GM23338 (cell line): ENCODE measurements around the gene NABP1. TPM values are rescaled to one million over a fixed set of nuclear protein-coding genes. Genes with fewer than 3 reads are reported as not detected.

Experiments
- ATAC-seq: fragments of 200-7000 bp; cut with Tn5 transposase; 3 replicates; pipeline ENCODE4 v1.9.1; 2020
- DNase-seq: peaks from one replicate; pipeline ENCODE4 v3.0.0-alpha.2; 2015; ENCODE audit warnings: low spot score
- H2AFZ ChIP-seq: fragments of 200-600 bp; sonication (generic); 2 replicates; pipeline ENCODE4 v1.8.0; 2016; ENCODE audit warnings: antibody characterized with exemption, mild to moderate bottlenecking, moderate library complexity
- H3F3A ChIP-seq: fragments of 200-600 bp; sonication (generic); replicated peaks from 2 replicates; pipeline ENCODE4 v1.8.0; 2017; ENCODE audit warnings: antibody characterized with exemption, mixed run types, low read depth
- H3K27ac ChIP-seq: fragments of 200-600 bp; sonication (generic); 2 replicates; pipeline ENCODE4 v1.6.1; 2016; ENCODE audit warnings: low read depth
- H3K27me3 ChIP-seq: fragments of 200-600 bp; sonication (generic); 2 replicates; pipeline ENCODE4 v1.8.0; 2016; ENCODE audit warnings: mild to moderate bottlenecking, mixed run types, moderate library complexity; ENCODE audit not compliant: insufficient read depth
- H3K36me3 ChIP-seq: fragments of 200-600 bp; sonication (generic); 2 replicates; pipeline ENCODE4 v1.8.0; 2016; ENCODE audit warnings: mild to moderate bottlenecking; ENCODE audit not compliant: insufficient read depth
- H3K4me1 ChIP-seq: fragments of 200-600 bp; sonication (generic); 2 replicates; pipeline ENCODE4 v1.8.0; 2016; ENCODE audit warnings: mild to moderate bottlenecking, moderate library complexity; ENCODE audit not compliant: insufficient read depth
- H3K4me2 ChIP-seq: fragments of 200-600 bp; sonication (generic); 2 replicates; pipeline ENCODE4 v1.7.1; 2017; ENCODE audit warnings: mixed run types
- H3K4me3 ChIP-seq: fragments of 200-600 bp; sonication (generic); 2 replicates; pipeline ENCODE4 v1.6.1; 2016; ENCODE audit warnings: mixed run types
- H3K79me2 ChIP-seq: fragments of 200-600 bp; sonication (generic); replicated peaks from 2 replicates; pipeline ENCODE4 v1.8.0; 2017; ENCODE audit warnings: mild to moderate bottlenecking; ENCODE audit not compliant: insufficient read depth
- H3K9me2 ChIP-seq: fragments of 200-600 bp; sonication (generic); 2 replicates; pipeline ENCODE4 v1.8.0; 2017; ENCODE audit not compliant: insufficient read depth
- H4K20me1 ChIP-seq: fragments of 200-600 bp; sonication (generic); replicated peaks from 2 replicates; pipeline ENCODE4 v1.8.0; 2017; ENCODE audit warnings: mild to moderate bottlenecking; ENCODE audit not compliant: insufficient read depth
- H3K27ac Mint-ChIP-seq: 2 replicates; pipeline ENCODE4 v1.8.0; 2020; ENCODE audit warnings: inconsistent platforms, mild to moderate bottlenecking, moderate library complexity, mixed read lengths
- H3K27me3 Mint-ChIP-seq: 3 replicates; pipeline ENCODE4 v1.8.0; 2022; ENCODE audit warnings: low read depth, mild to moderate bottlenecking, moderate library complexity, mixed read lengths, inconsistent platforms; ENCODE audit not compliant: insufficient read depth, poor library complexity
- H3K36me3 Mint-ChIP-seq: 3 replicates; pipeline ENCODE4 v1.8.0; 2021; ENCODE audit warnings: low read depth, mild to moderate bottlenecking, inconsistent platforms, moderate library complexity, mixed read lengths
- H3K4me1 Mint-ChIP-seq: 3 replicates; pipeline ENCODE4 v1.8.0; 2020; ENCODE audit warnings: mild to moderate bottlenecking, inconsistent platforms, mixed read lengths
- H3K4me3 Mint-ChIP-seq: 3 replicates; pipeline ENCODE4 v1.8.0; 2021; ENCODE audit warnings: moderate library complexity, mild to moderate bottlenecking, inconsistent platforms, mixed read lengths
- H3K9me3 Mint-ChIP-seq: 3 replicates; pipeline ENCODE4 v1.8.0; 2020; ENCODE audit warnings: moderate library complexity, mild to moderate bottlenecking, inconsistent platforms, mixed read lengths
- CREB1 ChIP-seq: fragments of 250-450 bp; sonication (Bioruptor Pico); IDR thresholded peaks from 2 replicates; pipeline ENCODE4 v1.5.0; 2020; ENCODE audit warnings: low read depth, mild to moderate bottlenecking, moderate library complexity
- EZH2 ChIP-seq: fragments of 200-600 bp; sonication (generic); IDR thresholded peaks from one replicate; pipeline ENCODE4 v1.8.0; 2017; ENCODE audit warnings: antibody characterized with exemption, mild to moderate bottlenecking, low read depth; ENCODE audit not compliant: unreplicated experiment
- EZH2phosphoT487 ChIP-seq: fragments of 200-600 bp; sonication (generic); IDR thresholded peaks from one replicate; pipeline ENCODE4 v1.8.1; 2018; ENCODE audit warnings: antibody characterized with exemption; ENCODE audit not compliant: unreplicated experiment
- JUNB ChIP-seq: IDR thresholded peaks from one replicate; pipeline ENCODE4 v1.6.1; 2016; ENCODE audit warnings: antibody characterized with exemption; ENCODE audit not compliant: unreplicated experiment
- NANOG ChIP-seq: IDR thresholded peaks from 2 replicates; pipeline ENCODE4 v1.6.1; 2016; ENCODE audit warnings: antibody characterized with exemption, borderline replicate concordance
- POLR2AphosphoS5 ChIP-seq: IDR thresholded peaks from 2 replicates; pipeline ENCODE4 v1.6.1; 2016; ENCODE audit warnings: antibody characterized with exemption, low read depth
- STAT1 ChIP-seq: IDR thresholded peaks from one replicate; pipeline ENCODE4 v1.6.1; 2016; ENCODE audit warnings: antibody characterized with exemption; ENCODE audit not compliant: unreplicated experiment
- ZNF114 ChIP-seq: fragments of 250-450 bp; sonication (Bioruptor Pico); IDR thresholded peaks from 2 replicates; pipeline ENCODE4 v1.5.0; 2020; ENCODE audit warnings: mild to moderate bottlenecking, moderate library complexity
- polyA plus RNA-seq: library from polyadenylated mRNA; unstranded; fragments of >200 nt; fragmentation: Nextera tagmentation; extraction: Ambion mirVana; gene quantifications from 2 replicates; pipeline ENCODE4 v1.2.1, GENCODE V29; 2016
- total RNA-seq: library from RNA; depleted of rRNA; stranded (reverse); fragments of >200 nt; shearing (Covaris generic); gene quantifications from 2 replicates; pipeline ENCODE4 v1.2.3, GENCODE V29; 2014
- TF ChIP-seq, protein P1 (sequence below), 2 experiments: fragments of 200-600 bp in 1 of 2; sonication (generic) in 1 of 2; conservative IDR thresholded peaks; 2 replicates each; pipeline versions ENCODE4 v1.5.1 to v1.6.1; 2016 to 2017; ENCODE audit warnings: antibody characterized with exemption in 2 of 2, low read depth in 2 of 2, mild to moderate bottlenecking in 2 of 2, moderate library complexity in 1 of 2
- TF ChIP-seq, protein P2 (sequence below): IDR thresholded peaks from one replicate; pipeline ENCODE4 v1.6.1; 2018; ENCODE audit warnings: antibody characterized with exemption; ENCODE audit not compliant: unreplicated experiment
- TF ChIP-seq, protein P3 (sequence below): IDR thresholded peaks from 2 replicates; pipeline ENCODE4 v1.6.1; 2016; ENCODE audit warnings: antibody characterized with exemption

Gene NABP1
- total and polyA plus RNA-seq, 2 experiments from 2014 or later, result 5.2 to 5.6 TPM

DNA sequence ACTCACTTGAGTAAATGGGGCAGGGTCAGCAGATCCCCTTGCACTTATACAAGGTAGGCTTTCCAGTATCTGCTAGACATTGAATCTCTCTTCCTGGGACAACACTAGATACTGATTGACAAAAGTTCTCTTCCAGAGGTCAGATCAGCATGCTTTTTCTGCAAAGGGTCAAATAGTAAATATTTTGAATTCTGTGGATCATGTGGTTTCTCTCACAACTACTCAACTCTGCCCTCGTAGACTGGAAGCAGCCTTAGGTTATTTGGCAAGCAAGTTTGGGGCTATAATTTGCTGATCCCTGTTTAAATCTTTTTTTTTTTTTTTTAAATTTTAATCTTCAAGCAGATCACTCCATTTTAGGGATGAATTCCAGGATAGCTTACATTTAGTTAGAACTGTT lies 17.4 kb upstream of the NABP1 start:
- no peaks in the 10 kb centered on the region for H3K79me2 ChIP-seq
- Mint-ChIP-seq H3K4me1 (no peaks in the 10 kb centered on the region; the same call in 2 of the 3 replicates), H3K27me3 (no peaks in the 10 kb centered on the region), H3K36me3 (no peaks in the 10 kb centered on the region), H3K4me3 (no peak overlapping the region), H3K9me3 (no peaks in the 10 kb centered on the region), H3K27ac (no peak overlapping the region)
- H3K27ac ChIP-seq, result no peak overlapping the region
- H3K27me3 ChIP-seq, result no peaks in the 10 kb centered on the region
- H4K20me1 ChIP-seq, result no peaks in the 10 kb centered on the region
- H2AFZ ChIP-seq, result no peak overlapping the region; the same call in 1 of the 2 replicates
- no peaks in the 10 kb centered on the region for H3K36me3 ChIP-seq
- no peak overlapping the region for H3K4me2 ChIP-seq
- ATAC-seq (no peak), DNase-seq (no peak)
- H3K9me2 ChIP-seq, result peaks cover 3% of the 10 kb centered on the region
- H3F3A ChIP-seq, result no peaks in the 10 kb centered on the region
- H3K4me3 ChIP-seq, result no peak overlapping the region
- H3K4me1 ChIP-seq, result no peaks in the 10 kb centered on the region
- TF ChIP-seq STAT1 (no peak), NANOG (no peak), CREB1 (no peak), EZH2 (no peak), EZH2phosphoT487 (no peak), POLR2AphosphoS5 (no peak), JUNB (no peak), ZNF114 (CRISPR knock-in tag) (no peak)
- TF ChIP-seq, protein P1, sequence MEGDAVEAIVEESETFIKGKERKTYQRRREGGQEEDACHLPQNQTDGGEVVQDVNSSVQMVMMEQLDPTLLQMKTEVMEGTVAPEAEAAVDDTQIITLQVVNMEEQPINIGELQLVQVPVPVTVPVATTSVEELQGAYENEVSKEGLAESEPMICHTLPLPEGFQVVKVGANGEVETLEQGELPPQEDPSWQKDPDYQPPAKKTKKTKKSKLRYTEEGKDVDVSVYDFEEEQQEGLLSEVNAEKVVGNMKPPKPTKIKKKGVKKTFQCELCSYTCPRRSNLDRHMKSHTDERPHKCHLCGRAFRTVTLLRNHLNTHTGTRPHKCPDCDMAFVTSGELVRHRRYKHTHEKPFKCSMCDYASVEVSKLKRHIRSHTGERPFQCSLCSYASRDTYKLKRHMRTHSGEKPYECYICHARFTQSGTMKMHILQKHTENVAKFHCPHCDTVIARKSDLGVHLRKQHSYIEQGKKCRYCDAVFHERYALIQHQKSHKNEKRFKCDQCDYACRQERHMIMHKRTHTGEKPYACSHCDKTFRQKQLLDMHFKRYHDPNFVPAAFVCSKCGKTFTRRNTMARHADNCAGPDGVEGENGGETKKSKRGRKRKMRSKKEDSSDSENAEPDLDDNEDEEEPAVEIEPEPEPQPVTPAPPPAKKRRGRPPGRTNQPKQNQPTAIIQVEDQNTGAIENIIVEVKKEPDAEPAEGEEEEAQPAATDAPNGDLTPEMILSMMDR (conservative IDR thresholded peaks at IDR 0.05; ENCODE audit: low read depth in 2 of 2), result no peak
- TF ChIP-seq, protein P2, sequence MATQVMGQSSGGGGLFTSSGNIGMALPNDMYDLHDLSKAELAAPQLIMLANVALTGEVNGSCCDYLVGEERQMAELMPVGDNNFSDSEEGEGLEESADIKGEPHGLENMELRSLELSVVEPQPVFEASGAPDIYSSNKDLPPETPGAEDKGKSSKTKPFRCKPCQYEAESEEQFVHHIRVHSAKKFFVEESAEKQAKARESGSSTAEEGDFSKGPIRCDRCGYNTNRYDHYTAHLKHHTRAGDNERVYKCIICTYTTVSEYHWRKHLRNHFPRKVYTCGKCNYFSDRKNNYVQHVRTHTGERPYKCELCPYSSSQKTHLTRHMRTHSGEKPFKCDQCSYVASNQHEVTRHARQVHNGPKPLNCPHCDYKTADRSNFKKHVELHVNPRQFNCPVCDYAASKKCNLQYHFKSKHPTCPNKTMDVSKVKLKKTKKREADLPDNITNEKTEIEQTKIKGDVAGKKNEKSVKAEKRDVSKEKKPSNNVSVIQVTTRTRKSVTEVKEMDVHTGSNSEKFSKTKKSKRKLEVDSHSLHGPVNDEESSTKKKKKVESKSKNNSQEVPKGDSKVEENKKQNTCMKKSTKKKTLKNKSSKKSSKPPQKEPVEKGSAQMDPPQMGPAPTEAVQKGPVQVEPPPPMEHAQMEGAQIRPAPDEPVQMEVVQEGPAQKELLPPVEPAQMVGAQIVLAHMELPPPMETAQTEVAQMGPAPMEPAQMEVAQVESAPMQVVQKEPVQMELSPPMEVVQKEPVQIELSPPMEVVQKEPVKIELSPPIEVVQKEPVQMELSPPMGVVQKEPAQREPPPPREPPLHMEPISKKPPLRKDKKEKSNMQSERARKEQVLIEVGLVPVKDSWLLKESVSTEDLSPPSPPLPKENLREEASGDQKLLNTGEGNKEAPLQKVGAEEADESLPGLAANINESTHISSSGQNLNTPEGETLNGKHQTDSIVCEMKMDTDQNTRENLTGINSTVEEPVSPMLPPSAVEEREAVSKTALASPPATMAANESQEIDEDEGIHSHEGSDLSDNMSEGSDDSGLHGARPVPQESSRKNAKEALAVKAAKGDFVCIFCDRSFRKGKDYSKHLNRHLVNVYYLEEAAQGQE, result no peak
- TF ChIP-seq, protein P3, sequence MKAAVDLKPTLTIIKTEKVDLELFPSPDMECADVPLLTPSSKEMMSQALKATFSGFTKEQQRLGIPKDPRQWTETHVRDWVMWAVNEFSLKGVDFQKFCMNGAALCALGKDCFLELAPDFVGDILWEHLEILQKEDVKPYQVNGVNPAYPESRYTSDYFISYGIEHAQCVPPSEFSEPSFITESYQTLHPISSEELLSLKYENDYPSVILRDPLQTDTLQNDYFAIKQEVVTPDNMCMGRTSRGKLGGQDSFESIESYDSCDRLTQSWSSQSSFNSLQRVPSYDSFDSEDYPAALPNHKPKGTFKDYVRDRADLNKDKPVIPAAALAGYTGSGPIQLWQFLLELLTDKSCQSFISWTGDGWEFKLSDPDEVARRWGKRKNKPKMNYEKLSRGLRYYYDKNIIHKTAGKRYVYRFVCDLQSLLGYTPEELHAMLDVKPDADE, result no peak
